ENCODE measurements around the gene TUBB2B. TPM values are rescaled to one million over a fixed set of nuclear protein-coding genes. Genes with fewer than 3 reads are reported as not detected.

Gene TUBB2B
- total and polyA plus RNA-seq, 10 of the 15 experiments (the other 5 are each of a cell fraction or from before 2014, with no cell fraction given), result 2.6 to 75.2 (median 21.2) TPM

- TF ChIP-seq PAX5 (IDR thresholded peaks at IDR 0.05; ENCODE audit: borderline replicate concordance, low read depth, low read length), result no peak
These were observed 20.0 kb upstream of the TUBB2B start (continued) for GRCh38 chr6:3247255-3248146.

GRCh38 chr6:3245216-3245615 is 17.8 kb upstream of the TUBB2B start:
- in situ Hi-C loops (cut with MboI), result loop anchor here (5.0 kb wide), 1 partner anchor 253 kb away; no protein-coding TSS in a partner anchor
- Histone ChIP-seq H2AFZ (ENCODE audit: control insufficient read depth, low read depth, low read length) (no peak overlapping the region), H3K27ac (ENCODE audit: control insufficient read depth, insufficient read depth) (no peak overlapping the region), H3K9me3 (replicated peaks; ENCODE audit: control insufficient read depth, insufficient read depth, low read length) (no peaks in the 10 kb centered on the region), H3K36me3 (ENCODE audit: control insufficient read depth in 2 of 2, insufficient read depth in 2 of 2, low read length in 1 of 2) (no peaks in the 10 kb centered on the region), H3K4me2 (ENCODE audit: control insufficient read depth, insufficient read depth) (no peak overlapping the region), H4K20me1 (ENCODE audit: control insufficient read depth, insufficient read depth) (no peaks in the 10 kb centered on the region), H3K27me3 (replicated peaks in 1 of 2; ENCODE audit: control insufficient read depth in 2 of 2, insufficient read depth in 2 of 2, low read length in 1 of 2) (peaks cover 0 to 6% of the 10 kb centered on the region in 2 experiments; a peak in 3 of 4 replicates), H3K4me3 (no peak overlapping the region), H3K9ac (ENCODE audit: control insufficient read depth, insufficient read depth, low read length) (no peak overlapping the region), H3K4me1 (ENCODE audit: control insufficient read depth, insufficient read depth, low read length) (no peaks in the 10 kb centered on the region), H3K79me2 (ENCODE audit: control insufficient read depth, insufficient read depth, low read length) (no peaks in the 10 kb centered on the region)
- 56% methylated on average over 5 of the region's 5 CpGs for WGBS (ENCODE audit: insufficient coverage, insufficient replicate concordance, low lambda C conversion rate, missing lambda C conversion rate)
- ChIA-PET POLR2A (no interaction called here), RAD21 (ENCODE audit: unreplicated experiment) (no interaction called here), SMC1A (ENCODE audit: uncharacterized antibody, unreplicated experiment) (no interaction called here), CTCF (no interaction called here)
- intact Hi-C loops (cut with micrococcal nuclease; ENCODE audit: unreplicated experiment), result no loop called here
- BruUV-seq (replicated peaks), result no TSS peak
- DNase-seq (ENCODE audit: low read depth, low spot score), result no peak
- ATAC-seq, result no peak
- FAIRE-seq, result no peak
- no peak for TF ChIP-seq RAD21 (IDR thresholded peaks at IDR 0.05; ENCODE audit: insufficient read depth, low read depth, low read length)
- TF ChIP-seq ZNF622 (IDR thresholded peaks at IDR 0.05), result no peak
- no peak for TF ChIP-seq KLF5 (IDR thresholded peaks at IDR 0.05; ENCODE audit: partially characterized antibody)
- TF ChIP-seq SUPT20H (IDR thresholded peaks at IDR 0.05; ENCODE audit: borderline replicate concordance, control insufficient read depth, low read depth, low read length), result no peak
- no peak for TF ChIP-seq CHD4 (IDR thresholded peaks at IDR 0.05)
- no peak for TF ChIP-seq WRNIP1 (IDR thresholded peaks at IDR 0.05; ENCODE audit: borderline replicate concordance, low read depth, low read length)
- TF ChIP-seq CHD2 (IDR thresholded peaks at IDR 0.05; ENCODE audit: borderline replicate concordance, low read depth, low read length), result no peak
- no peak for TF ChIP-seq TCF12 (IDR thresholded peaks at IDR 0.05; ENCODE audit: low read depth, low read length)
- no peak for TF ChIP-seq ZBTB4 (CRISPR knock-in tag; IDR thresholded peaks at IDR 0.05)
- no peak for TF ChIP-seq PML (IDR thresholded peaks at IDR 0.05; ENCODE audit: low read length)
- no peak for TF ChIP-seq MEF2B (IDR thresholded peaks at IDR 0.05; ENCODE audit: partially characterized antibody, poor library complexity, severe bottlenecking)
- TF ChIP-seq ZBTB33 (IDR thresholded peaks at IDR 0.05), result no peak
- TF ChIP-seq ASH2L (IDR thresholded peaks at IDR 0.05; ENCODE audit: borderline replicate concordance, low read depth), result no peak

All from GM12878 (cell line).